ENCODE data around the gene NRBP1.

The NRBP1 gene

DNA sequence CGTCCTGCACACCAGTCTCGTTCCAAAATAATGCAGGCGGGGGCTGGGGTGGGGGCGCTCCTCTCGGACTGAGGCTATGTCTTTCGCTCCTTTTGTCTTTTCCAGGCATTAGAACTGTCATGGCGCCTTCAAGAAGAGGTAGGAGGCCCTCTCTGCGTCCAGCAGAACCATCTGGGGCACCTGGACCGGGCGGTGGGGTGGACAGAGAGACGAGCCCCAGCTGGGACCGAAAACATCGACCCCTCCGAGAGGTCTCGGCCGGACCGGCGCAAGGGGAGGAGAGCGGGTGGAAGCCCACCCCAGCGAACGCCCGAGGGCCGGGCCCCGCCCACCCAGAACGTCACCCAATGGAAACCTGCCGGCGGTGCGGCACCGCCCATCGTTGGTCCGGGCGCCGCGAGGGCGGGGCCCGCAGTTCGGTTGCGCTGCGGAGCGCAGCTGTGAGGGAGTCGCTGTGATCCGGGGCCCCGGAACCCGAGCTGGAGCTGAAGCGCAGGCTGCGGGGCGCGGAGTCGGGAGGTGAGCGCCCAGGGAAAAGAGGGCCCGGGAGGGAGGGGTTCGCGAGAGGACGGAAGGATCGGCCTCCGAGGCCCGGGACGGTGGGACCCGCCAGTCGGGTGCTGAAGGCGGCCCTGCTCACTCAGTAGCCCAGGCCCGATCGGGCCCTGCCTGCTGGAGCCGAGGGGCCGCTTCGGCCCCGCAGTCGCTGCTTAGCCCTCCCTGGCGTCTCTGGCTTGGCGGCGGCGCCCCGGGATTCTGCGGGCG is at the start of gene NRBP1:
TSS of gene NRBP1 (plus strand) at position 419 of the 765 bp plus-strand sequence. CDS start 4,643 bp downstream, outside the sequence.
- peak; percentile 95 for DNase-seq

DNA sequence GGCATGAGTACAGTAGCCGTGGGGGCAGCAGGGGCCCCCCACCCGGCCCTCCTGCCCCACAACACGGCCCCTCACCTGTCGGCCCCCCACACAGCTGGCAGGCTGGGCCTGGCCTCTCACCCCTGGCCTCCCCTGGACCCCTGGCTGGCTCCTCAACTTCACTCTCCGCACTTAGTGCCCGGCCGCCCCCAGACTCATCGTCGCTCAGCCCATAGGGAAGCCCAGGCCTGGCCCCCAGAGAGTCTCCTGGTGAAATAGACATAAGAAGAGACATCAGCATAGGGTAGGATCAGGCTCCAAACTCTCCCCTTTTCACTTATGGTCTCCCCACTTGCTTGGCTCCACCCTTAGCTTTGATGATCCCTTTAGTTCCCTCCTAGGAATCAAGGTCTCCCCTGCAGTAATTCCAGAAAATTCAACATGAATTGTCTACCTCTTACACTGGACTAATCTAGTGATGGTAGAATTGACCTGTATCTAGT is 49.6 kb upstream of the NRBP1 start:
- no peak for DNase-seq

- DNase-seq, result peak; percentile 53
Observed at GRCh38 chr2:27379383-27379835, 49.0 kb upstream of the NRBP1 start.

DNA sequence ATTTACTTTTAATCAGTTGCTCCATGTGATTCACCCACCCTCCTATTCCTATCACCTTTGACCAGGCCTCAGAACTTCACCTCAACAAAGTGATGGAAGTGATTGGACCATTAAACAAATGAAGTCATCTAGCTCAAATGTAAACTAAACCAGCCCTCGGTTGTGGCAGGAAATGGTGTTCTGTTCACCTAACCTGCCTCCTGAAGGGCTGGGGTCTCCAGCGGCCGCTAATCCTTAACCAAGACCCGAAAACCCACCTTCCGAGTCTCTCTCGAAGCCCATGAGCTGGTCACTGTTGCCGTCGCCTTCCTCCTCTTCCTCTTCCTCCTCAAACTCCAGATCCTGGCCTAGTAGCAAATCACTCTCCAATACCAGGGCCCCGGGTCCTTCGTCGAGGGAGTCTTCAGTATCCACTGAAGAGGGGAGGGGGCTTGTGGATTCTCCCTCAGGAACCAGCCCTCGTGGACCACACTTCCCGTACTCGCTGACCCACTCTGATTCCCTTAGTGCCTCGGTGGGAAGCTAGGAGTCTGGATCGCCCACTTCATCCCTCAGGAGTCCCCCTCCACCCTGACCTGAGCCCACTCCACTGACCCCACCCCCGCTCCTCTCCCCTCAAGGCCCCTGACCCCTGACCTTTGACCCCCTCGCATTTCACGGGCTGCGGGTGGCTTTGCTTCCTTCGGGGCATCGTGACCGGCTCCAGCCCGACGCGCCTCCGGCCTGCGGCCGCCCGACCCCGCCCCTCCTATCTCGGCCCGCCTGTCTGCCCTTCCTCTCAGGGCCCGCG is 48.4 kb upstream of the NRBP1 start:
- DNase-seq, result peak; percentile 86

DNA sequence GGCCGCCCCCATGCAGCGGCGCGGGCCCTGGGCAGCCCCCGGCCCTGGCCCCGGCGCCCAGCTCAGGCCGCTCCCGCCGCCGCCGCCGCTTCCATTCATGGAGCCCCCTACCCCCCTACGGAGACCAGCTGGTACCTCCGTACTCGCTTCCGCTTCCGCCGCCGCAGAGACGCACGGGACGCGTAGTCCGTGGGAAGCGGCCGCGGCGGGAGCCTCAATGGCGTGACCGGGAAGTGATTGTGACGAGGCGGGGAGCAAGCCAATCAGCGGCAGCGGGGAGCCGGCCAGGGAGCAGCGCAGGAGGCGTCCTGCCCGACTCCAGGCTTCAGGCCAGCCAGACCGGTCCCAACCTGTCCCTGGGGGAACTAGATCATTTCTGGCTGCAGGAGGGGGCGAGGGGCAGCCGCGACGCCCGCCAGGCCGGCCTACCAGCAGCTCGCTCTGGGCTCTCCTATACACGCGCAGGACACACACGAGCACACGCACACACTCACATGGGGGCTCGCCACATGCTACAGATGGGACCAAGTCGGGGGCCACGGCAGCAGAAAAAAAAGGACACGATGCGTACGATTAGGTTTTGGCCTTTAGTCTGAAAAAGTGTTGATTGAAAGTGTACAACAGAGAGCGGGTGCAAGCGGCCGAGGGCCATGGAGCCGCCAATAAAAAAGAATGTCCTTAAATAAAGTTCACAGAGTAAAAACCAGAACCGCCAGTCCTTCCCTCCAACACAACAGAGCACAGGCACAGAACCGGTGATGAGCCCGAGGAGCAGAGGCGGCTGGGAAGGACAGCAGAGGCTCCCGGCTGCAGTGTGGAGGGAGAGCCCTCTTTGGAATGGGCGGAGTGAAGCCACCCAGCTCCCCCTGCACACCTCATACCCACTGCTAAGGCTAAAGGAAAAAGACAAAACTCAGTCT is 47.5 kb upstream of the NRBP1 start, which contains the start of gene ZNF513:
TSS of gene ZNF513 (minus strand) at position 109 of the 920 bp plus-strand sequence. CDS start 208 bp downstream, outside the sequence.
- DNase-seq, result peak; percentile 96

- no peak for DNase-seq
Observed at GRCh38 chr2:27381577-27382181, 46.8 kb upstream of the NRBP1 start.

DNA sequence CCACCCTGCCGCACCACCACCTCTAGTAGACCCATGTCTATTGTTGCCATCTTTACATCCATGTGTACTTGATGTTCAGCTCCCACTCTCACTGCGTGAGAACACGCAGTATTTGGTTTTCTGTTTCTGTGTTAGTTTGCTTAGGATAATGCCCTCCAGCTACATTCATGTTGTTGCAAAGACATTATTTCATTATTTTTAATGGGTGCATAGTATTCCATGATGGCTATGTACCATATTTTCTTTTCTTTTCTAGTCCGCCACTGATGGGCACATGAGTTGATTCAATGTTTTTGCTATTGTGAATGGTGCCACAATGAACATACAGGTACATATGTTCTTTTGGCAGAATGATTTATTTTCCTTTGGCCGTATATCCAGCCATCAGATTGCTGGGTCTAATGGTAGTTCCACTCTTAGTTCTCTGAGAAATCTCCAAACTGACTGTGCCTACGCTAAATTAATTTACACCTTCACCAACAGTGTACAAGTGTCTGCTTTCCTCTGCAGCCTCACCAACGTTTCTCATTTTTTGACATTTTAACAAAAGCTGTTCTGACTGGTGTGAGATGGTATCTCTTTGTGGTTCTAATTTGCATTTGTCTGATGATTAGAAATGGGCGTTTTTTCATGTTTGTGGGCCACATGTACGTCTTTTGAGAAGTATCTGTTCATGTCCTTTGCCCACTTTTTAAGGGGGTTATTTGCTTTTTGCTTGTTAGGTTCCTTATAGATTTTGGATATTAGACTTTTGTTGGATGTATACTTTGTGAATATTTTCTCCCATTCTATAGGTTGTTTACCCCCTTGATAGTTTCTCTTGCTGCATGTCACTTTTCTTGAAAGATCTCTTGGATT is 37.4 kb upstream of the NRBP1 start:
- DNase-seq, result no peak

DNA sequence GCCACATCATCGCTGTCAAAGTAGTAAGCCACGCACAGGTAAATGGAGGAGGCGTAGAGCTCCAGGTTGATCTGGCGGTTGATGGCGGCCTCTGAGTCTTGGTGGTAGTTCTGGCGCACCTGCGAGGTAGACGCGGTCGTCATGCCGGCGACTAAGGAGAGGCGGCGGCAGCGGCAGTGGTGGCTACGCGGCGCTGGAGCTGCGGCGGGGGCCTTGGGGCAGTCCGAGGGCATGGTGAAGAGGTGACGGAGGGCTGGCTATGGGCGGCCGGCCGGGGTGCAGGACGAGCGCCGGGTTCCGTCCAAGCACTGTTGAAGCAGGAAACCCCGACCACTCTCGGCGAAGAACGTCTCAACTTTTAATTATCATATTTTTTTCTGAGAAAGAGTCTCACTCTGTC is 35.2 kb upstream of the NRBP1 start:
- no peak for DNase-seq

- DNase-seq, result no peak
Observed at GRCh38 chr2:27398962-27399361, 29.5 kb upstream of the NRBP1 start.

- no peak for DNase-seq
Observed at GRCh38 chr2:27400348-27401135, 27.9 kb upstream of the NRBP1 start.

GRCh38 chr2:27407798-27408491 is 20.5 kb upstream of the NRBP1 start:
- peak; percentile 67 for DNase-seq

GRCh38 chr2:27408601-27409320 is 19.7 kb upstream of the NRBP1 start:
- peak; percentile 55 for DNase-seq

DNA sequence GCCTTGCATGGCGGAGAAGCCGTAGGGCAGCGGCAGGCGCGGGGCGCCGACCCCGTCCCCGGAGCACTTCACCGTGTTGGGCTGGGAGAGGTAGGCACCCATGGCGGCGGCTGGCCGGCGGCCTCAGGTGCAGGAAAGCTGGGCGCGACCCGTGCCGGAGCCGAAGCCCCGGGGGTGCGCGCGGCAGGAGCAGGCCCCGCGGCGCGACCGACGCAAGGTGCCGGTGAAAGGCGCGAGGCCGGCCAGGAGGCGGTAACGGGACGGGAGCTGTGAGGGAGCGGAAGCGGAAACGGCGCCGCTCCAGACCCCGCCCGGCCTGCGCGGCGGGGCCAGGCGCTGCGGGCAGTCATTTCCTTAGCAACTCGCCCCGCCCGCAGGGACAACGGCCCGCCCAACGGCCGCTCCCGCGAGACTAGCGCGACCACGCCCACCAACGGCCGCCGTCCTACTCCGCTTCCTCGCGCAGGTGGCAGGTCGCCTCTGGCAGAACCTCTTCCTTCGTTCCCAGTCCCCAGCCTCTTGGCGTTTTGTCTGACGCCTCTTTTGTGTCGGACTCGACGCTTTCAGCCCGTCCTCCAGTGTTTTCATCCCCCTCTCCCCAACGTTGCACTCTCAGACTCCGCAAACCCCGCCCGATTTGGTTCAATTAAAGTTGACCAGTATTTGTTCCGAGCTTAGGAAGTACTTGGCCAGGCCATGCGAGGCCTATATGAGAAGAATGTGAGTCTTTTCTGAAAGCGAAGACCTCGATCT is 18.9 kb upstream of the NRBP1 start, which contains the start of gene PPM1G:
TSS of gene PPM1G (minus strand) at position 271 of the 753 bp plus-strand sequence. CDS start at position 102, 169 bp downstream.
- DNase-seq, result peak; percentile 98

- no peak for DNase-seq
Observed at GRCh38 chr2:27412419-27413152, 15.8 kb upstream of the NRBP1 start.

DNA sequence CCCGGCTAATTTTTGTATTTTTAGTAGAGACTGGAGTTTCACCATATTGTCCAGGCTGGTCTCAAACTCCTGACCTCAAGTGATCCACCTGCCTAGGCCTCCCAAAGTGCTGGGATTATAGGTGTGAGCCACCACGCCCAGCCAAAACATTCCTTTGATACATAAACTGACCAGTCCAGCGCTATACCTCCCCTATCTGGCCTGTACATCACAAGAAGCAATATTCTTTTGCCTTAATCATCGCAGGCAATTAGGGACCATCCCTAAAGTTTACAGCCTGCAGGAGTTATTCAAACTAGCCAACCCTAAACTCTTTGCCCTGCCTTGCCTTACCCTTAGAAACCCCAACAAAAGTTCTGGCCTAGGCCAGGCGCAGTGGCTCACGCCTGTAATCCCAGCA is 12.3 kb upstream of the NRBP1 start:
- no peak for DNase-seq

DNA sequence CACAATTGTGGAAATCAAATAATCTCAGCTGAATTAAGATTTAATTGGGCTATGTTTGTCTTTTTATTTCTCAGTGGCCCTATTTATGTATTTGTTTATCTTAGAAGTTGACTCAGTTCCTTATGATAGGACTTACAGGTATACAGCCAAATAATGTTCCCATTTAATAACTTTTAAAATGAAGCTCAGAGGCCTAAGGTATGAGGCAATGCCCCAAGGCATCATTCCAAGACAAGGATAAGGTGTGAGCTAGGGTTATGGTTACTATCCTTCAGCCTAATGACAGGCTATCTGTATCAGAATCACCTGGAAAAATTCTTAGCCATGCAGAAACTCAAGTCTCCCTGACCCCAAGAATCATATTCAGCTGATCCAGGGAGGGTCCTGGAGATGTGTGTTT is 7.4 kb upstream of the NRBP1 start:
- no peak for DNase-seq

DNA sequence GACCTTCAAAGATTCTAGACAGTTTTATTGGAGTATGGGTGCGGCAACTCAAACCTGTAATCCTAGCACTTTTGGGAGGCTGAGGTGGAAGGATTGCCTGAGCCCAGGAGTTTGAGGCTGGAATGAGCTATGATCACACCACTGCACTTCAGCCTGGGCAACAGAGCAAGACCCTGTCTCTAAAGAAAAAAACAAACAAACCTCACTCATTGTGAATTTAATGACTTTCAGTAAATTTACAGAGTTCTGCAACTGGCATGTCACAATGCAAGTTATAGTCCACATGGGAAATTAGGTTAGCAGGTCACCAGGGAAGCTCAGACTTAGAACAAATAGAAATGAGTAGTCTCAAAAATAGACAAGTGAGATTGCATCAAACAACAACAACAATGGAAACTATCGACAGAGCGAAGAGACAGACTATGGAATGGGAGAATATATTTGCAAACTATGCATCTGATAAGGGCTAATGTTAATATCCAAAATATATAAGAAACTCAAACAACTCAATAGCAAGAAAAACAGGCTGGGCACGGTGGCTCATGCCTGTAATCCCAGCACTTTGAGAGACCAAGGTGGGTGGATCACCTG is 6.7 kb upstream of the NRBP1 start:
- DNase-seq, result no peak
